NCI-H226 (cell line): ENCODE data around the gene MRPS18B.
"Not testable (repeated sequence)": the region's sequence is repeated elsewhere in the genome, so short reads cannot be mapped to it uniquely, and the experiment has no call there.

Source experiments
- DNase-seq: peaks from one replicate; pipeline ENCODE4 v3.0.0-alpha.2; 2015

MRPS18B gene

GRCh38 chr6:30644769-30645168, 27.1 kb downstream of the MRPS18B start:
- DNase-seq: no peak

GRCh38 chr6:30645989-30646388, 28.3 kb downstream of the MRPS18B start:
- no peak for DNase-seq

GRCh38 chr6:30646450-30647241, 29.0 kb downstream of the MRPS18B start, which contains the start of gene C6orf136:
Gene C6orf136, plus strand, starts transcription at chr6:30647133. Its CDS starts 99 bp downstream, at chr6:30647232.
- DNase-seq: peak; percentile 82

- DNase-seq: peak; percentile 52
Measured at GRCh38 chr6:30647242-30648116, 29.8 kb downstream of the MRPS18B start.

- no peak for DNase-seq
Measured at GRCh38 chr6:30651143-30651542, 33.5 kb downstream of the MRPS18B start.

GRCh38 chr6:30654798-30655742, 37.4 kb downstream of the MRPS18B start:
- DNase-seq: no peak

GRCh38 chr6:30655743-30656094, 38.1 kb downstream of the MRPS18B start:
- DNase-seq: no peak

- DNase-seq: no peak
Measured at GRCh38 chr6:30656513-30656912, 38.9 kb downstream of the MRPS18B start.

- DNase-seq: peak; percentile 47
Measured at GRCh38 chr6:30657454-30657853, 39.8 kb downstream of the MRPS18B start.

GRCh38 chr6:30657922-30658321, 40.3 kb downstream of the MRPS18B start:
- DNase-seq: not testable (repeated sequence)

GRCh38 chr6:30664994-30665767, 47.5 kb downstream of the MRPS18B start:
- no peak for DNase-seq

- DNase-seq: not testable (repeated sequence)
Measured at GRCh38 chr6:30666300-30666699, 48.7 kb downstream of the MRPS18B start.

- DNase-seq: no peak
Measured at GRCh38 chr6:30670760-30671527, 53.3 kb downstream of the MRPS18B start.

- peak; percentile 94 for DNase-seq
Measured at GRCh38 chr6:30672445-30673253, 55.0 kb downstream of the MRPS18B start, which contains the start of gene DHX16. Gene DHX16, minus strand, starts transcription at chr6:30673006. Its CDS starts 165 bp downstream, at chr6:30672841.
